GM12878 (cell line): ENCODE data around the gene PLEKHA5. TPM values are rescaled to one million over a fixed set of nuclear protein-coding genes. Genes with fewer than 3 reads are reported as not detected.

Source experiments
- ATAC-seq: fragments of 200-7000 bp; cut with Tn5 transposase; 3 replicates; pipeline ENCODE4 v1.9.1; 2020; ENCODE audit warnings: mild to moderate bottlenecking, moderate library complexity
- BruUV-seq: library from RNA; stranded (reverse); fragments of 400-500 nt; replicated peaks from 2 replicates; lab custom pipeline; 2021; lab: Mats Ljungman, UMichigan
- CTCF ChIA-PET: fragments of 300-600 bp; sonication (Branson Sonifier 250); formaldehyde crosslinking; extraction: SDS; loops from one replicate; lab custom pipeline; 2021; ENCODE audit warnings: inconsistent platforms; lab: Yijun Ruan, JAX
- POLR2A ChIA-PET: fragments of 350-600 bp; formaldehyde crosslinking; extraction: SDS; loops from one replicate; lab custom pipeline; 2021; ENCODE audit warnings: inconsistent platforms; lab: Charles Lee
- RAD21 ChIA-PET: fragments of 300-600 bp; sonication (Branson Sonifier 250); formaldehyde crosslinking; loops from one replicate; lab custom pipeline; 2023; ENCODE audit warnings: antibody characterized with exemption; ENCODE audit not compliant: unreplicated experiment; lab: Charles Lee
- SMC1A ChIA-PET: fragments of 300-600 bp; sonication (Branson Sonifier 250); formaldehyde crosslinking; loops from one replicate; lab custom pipeline; 2023; ENCODE audit not compliant: unreplicated experiment, uncharacterized antibody; lab: Charles Lee
- DNase-seq: peaks from one replicate; pipeline ENCODE4 v3.0.0-alpha.2; 2011; ENCODE audit warnings: low read depth, low spot score
- FAIRE-seq: peaks from 3 replicates; lab custom pipeline; 2011; peaks lifted over from hg19 to GRCh38; lab: Jason Lieb, UNC
- H2AFZ ChIP-seq: 2 replicates; pipeline ENCODE4 v1.6.0; 2011; ENCODE audit warnings: low read depth, low read length, control low read depth; ENCODE audit not compliant: control insufficient read depth
- H3K27ac ChIP-seq: 2 replicates; pipeline ENCODE4 v1.5.1; 2011; ENCODE audit warnings: control low read depth; ENCODE audit not compliant: control insufficient read depth, insufficient read depth
- H3K27me3 ChIP-seq, 2 experiments: replicated peaks in 1 of 2; 2 replicates each; pipeline versions ENCODE4 v1.6.0 to v1.6.1; 2011; ENCODE audit warnings: low read length in 1 of 2; ENCODE audit not compliant: control insufficient read depth in 2 of 2, insufficient read depth in 2 of 2
- H3K36me3 ChIP-seq, 2 experiments: 2 replicates each; pipeline ENCODE4 v1.5.1; 2011; ENCODE audit warnings: low read length in 1 of 2; ENCODE audit not compliant: control insufficient read depth in 2 of 2, insufficient read depth in 2 of 2
- H3K4me1 ChIP-seq: 2 replicates; pipeline ENCODE4 v1.6.1; 2011; ENCODE audit warnings: mild to moderate bottlenecking, low read length, moderate library complexity, mixed read lengths; ENCODE audit not compliant: control insufficient read depth, insufficient read depth
- H3K4me2 ChIP-seq: 2 replicates; pipeline ENCODE4 v1.6.0; 2011; ENCODE audit warnings: control low read depth; ENCODE audit not compliant: control insufficient read depth, insufficient read depth
- H3K4me3 ChIP-seq: fragments of 200-600 bp; sonication (generic); 2 replicates; pipeline ENCODE4 v1.5.1; 2016
- H3K79me2 ChIP-seq: 2 replicates; pipeline ENCODE4 v1.6.0; 2011; ENCODE audit warnings: low read length; ENCODE audit not compliant: control insufficient read depth, insufficient read depth
- H3K9ac ChIP-seq: 2 replicates; pipeline ENCODE4 v1.8.0; 2011; ENCODE audit warnings: low read length, control low read depth, mixed read lengths; ENCODE audit not compliant: control insufficient read depth, insufficient read depth
- H3K9me3 ChIP-seq: replicated peaks from 3 replicates; pipeline ENCODE4 v1.5.1; 2011; ENCODE audit warnings: mild to moderate bottlenecking, low read length; ENCODE audit not compliant: control insufficient read depth, insufficient read depth
- H4K20me1 ChIP-seq: 2 replicates; pipeline ENCODE4 v1.6.0; 2011; ENCODE audit not compliant: control insufficient read depth, insufficient read depth
- EZH2 ChIP-seq: IDR thresholded peaks from 2 replicates; pipeline ENCODE4 v1.6.1; 2012; ENCODE audit warnings: low read depth, mild to moderate bottlenecking, control low read depth, inconsistent platforms, low read length, borderline replicate concordance; ENCODE audit not compliant: control insufficient read depth
- FOS ChIP-seq: IDR thresholded peaks from 3 replicates; pipeline ENCODE4 v1.6.1; 2011; ENCODE audit warnings: borderline replicate concordance; ENCODE audit not compliant: insufficient read length; ENCODE audit errors: extremely low read depth
- FOXK2 ChIP-seq: fragments of 450-650 bp; IDR thresholded peaks from 2 replicates; pipeline ENCODE4 v1.6.1; 2017; ENCODE audit warnings: mild to moderate bottlenecking, moderate library complexity
- IRF4 ChIP-seq: IDR thresholded peaks from 2 replicates; pipeline ENCODE4 v1.6.1; 2011; ENCODE audit warnings: low read depth, low read length
- JUNB ChIP-seq: IDR thresholded peaks from 2 replicates; pipeline ENCODE4 v1.6.1; 2016; ENCODE audit warnings: antibody characterized with exemption, mild to moderate bottlenecking
- MYB ChIP-seq: fragments of 150-350 bp; IDR thresholded peaks from 2 replicates; pipeline ENCODE4 v1.6.1; 2014; ENCODE audit warnings: mild to moderate bottlenecking, low read depth, low read length, borderline replicate concordance
- NFIC ChIP-seq: IDR thresholded peaks from 2 replicates; pipeline ENCODE4 v1.6.1; 2012; ENCODE audit warnings: low read depth, mild to moderate bottlenecking, inconsistent platforms, low read length, moderate library complexity
- REST ChIP-seq: IDR thresholded peaks from 2 replicates; pipeline ENCODE4 v1.6.1; 2012; ENCODE audit warnings: mild to moderate bottlenecking, low read depth, low read length
- SMARCA5 ChIP-seq: fragments of 450-650 bp; IDR thresholded peaks from 2 replicates; pipeline ENCODE4 v1.6.1; 2017; ENCODE audit warnings: mild to moderate bottlenecking
- USF2 ChIP-seq: IDR thresholded peaks from 2 replicates; pipeline ENCODE4 v1.6.1; 2011; ENCODE audit warnings: low read depth, low read length, improper control_type of control experiment, borderline replicate concordance
- ZNF207 ChIP-seq: fragments of 450-650 bp; IDR thresholded peaks from 2 replicates; pipeline ENCODE4 v1.6.1; 2014; ENCODE audit warnings: antibody characterized with exemption, mild to moderate bottlenecking, borderline replicate concordance
- ZNF217 ChIP-seq: fragments of 450-650 bp; IDR thresholded peaks from 2 replicates; pipeline ENCODE4 v1.6.1; 2017; ENCODE audit warnings: antibody characterized with exemption, mild to moderate bottlenecking
- ZNF274 ChIP-seq: IDR thresholded peaks from one replicate; pipeline ENCODE4 v1.8.0; 2011; ENCODE audit not compliant: insufficient read length, insufficient read depth
- ZZZ3 ChIP-seq: IDR thresholded peaks from 2 replicates; pipeline ENCODE4 v1.6.1; 2011; ENCODE audit warnings: low read depth; ENCODE audit not compliant: control insufficient read depth, insufficient read length
- WGBS: methylation state at CpG from one replicate; pipeline ENCODE4 v1.1.6; 2016; ENCODE audit warnings: low lambda C conversion rate; ENCODE audit not compliant: insufficient replicate concordance, insufficient coverage; ENCODE audit errors: missing lambda C conversion rate; 5-methylcytosine and 5-hydroxymethylcytosine counted together
- in situ Hi-C: fragments of 300-500 bp; cut with MboI; formaldehyde crosslinking; loops from 9 replicates; pipeline ENCODE4 v1.14.3; 2018; ENCODE audit warnings: mixed read lengths
- intact Hi-C: fragments of 100-400 bp; cut with micrococcal nuclease; formaldehyde crosslinking; loops from one replicate; pipeline ENCODE4 v1.14.2; 2022; ENCODE audit not compliant: unreplicated experiment
- polyA plus RNA-seq, 11 experiments: library from polyadenylated mRNA; depleted of rRNA in 4 of 11; unstranded in 6 of 11; stranded (reverse) in 5 of 11; fragments of >200 nt; fragmentation: Nextera tagmentation in 4 of 11; fragmentation: Illumina TruSeq in 1 of 11; extraction: Ambion mirVana in 4 of 11; extraction: Trizol in 1 of 11; gene quantifications; 1 replicate in 1 of 11; 2 replicates in 10 of 11; pipeline versions ENCODE4 v1.2.1 to v1.2.3, GENCODE V29; 2011 to 2016; ENCODE audit warnings: inconsistent platforms in 2 of 11, missing spikeins in 2 of 11, low read depth in 1 of 11
- total RNA-seq, 4 experiments: library from RNA; depleted of rRNA in 3 of 4; stranded (reverse); fragments of >200 nt in 3 of 4; fragmentation: Illumina TruSeq in 1 of 4; extraction: Trizol in 1 of 4; gene quantifications; 2 replicates each; pipeline versions ENCODE4 v1.2.1 to v1.2.3, GENCODE V29; 2013 to 2021

PLEKHA5 gene
- total and polyA plus RNA-seq, 10 of the 15 experiments (the other 5 are each of a cell fraction or from before 2014, with no cell fraction given) = 0.09 to 0.33 (median 0.18) TPM; not detected in 3

GRCh38 chr12:19387161-19387560, 257.6 kb downstream of the PLEKHA5 start (continued):
- no peak for TF ChIP-seq USF2

GRCh38 chr12:19388131-19388549, 258.6 kb downstream of the PLEKHA5 start:
- Histone ChIP-seq H3K36me3 (no peaks in the 10 kb centered on the region), H2AFZ (no peak overlapping the region), H3K27me3 (no peaks in the 10 kb centered on the region), H3K4me2 (no peak overlapping the region), H3K4me3 (no peak overlapping the region), H3K79me2 (no peaks in the 10 kb centered on the region), H3K9me3 (no peaks in the 10 kb centered on the region), H3K4me1 (no peaks in the 10 kb centered on the region), H4K20me1 (no peaks in the 10 kb centered on the region), H3K27ac (no peak overlapping the region), H3K9ac (no peak overlapping the region)
- ChIA-PET POLR2A (no interaction called here), CTCF (no interaction called here), SMC1A (no interaction called here), RAD21 (no interaction called here)
- no TSS peak for BruUV-seq
- intact Hi-C loops (loop anchor here (10.0 kb wide), 1 partner anchor 97 kb away; no protein-coding TSS in a partner anchor), in situ Hi-C loops (no loop called here)
- no peak for ATAC-seq
- TF ChIP-seq ZNF274 (no peak), REST (no peak), FOS (no peak), FOXK2 (no peak), SMARCA5 (no peak), JUNB (no peak), MYB (no peak), IRF4 (no peak), ZZZ3 (no peak), ZNF217 (no peak), NFIC (no peak), EZH2 (no peak), ZNF207 (no peak)
- FAIRE-seq = no peak
- WGBS = 20% methylated on average over 2 of the region's 2 CpGs
- DNase-seq = no peak
